H7 (cell line): ENCODE data around the gene TRPM7. TPM values are rescaled to one million over a fixed set of nuclear protein-coding genes. Genes with fewer than 3 reads are reported as not detected.

Experiments used
- DNase-seq: peaks from one replicate; pipeline ENCODE4 v3.0.0; 2012
- H3K27me3 ChIP-seq: 2 replicates; pipeline ENCODE4 v1.6.0; 2011; ENCODE audit warnings: mild to moderate bottlenecking, low read length; ENCODE audit not compliant: control insufficient read depth, insufficient read depth
- H3K36me3 ChIP-seq: replicated peaks from 2 replicates; pipeline ENCODE4 v1.5.1; 2011; ENCODE audit warnings: low read length; ENCODE audit not compliant: control insufficient read depth, insufficient read depth
- H3K4me3 ChIP-seq: 2 replicates; pipeline ENCODE4 v1.5.1; 2011; ENCODE audit warnings: low read depth, mild to moderate bottlenecking, control low read depth, low read length, moderate library complexity; ENCODE audit not compliant: insufficient read depth
- total RNA-seq: library from RNA; depleted of rRNA; stranded (reverse); fragments of >200 nt; shearing (Covaris generic); gene quantifications from 2 replicates; pipeline ENCODE4 v1.2.3, GENCODE V29; 2014

TRPM7 gene
- total RNA-seq, 1 experiment from 2014 or later = 16.5 TPM

- peak overlapping the region; percentile 85 for H3K4me3 ChIP-seq
- no peaks in the 10 kb centered on the region for H3K36me3 ChIP-seq
- no peaks in the 10 kb centered on the region for H3K27me3 ChIP-seq
- DNase-seq = peak; percentile 74
These were observed 575 bp downstream of the TRPM7 start for GRCh38 chr15:50685976-50686468.

GRCh38 chr15:50685191-50685975 is 1.2 kb downstream of the TRPM7 start:
- H3K4me3 ChIP-seq = peak overlapping the region; percentile 85
- H3K27me3 ChIP-seq = no peaks in the 10 kb centered on the region
- no peaks in the 10 kb centered on the region for H3K36me3 ChIP-seq
- DNase-seq = peak; percentile 42

GRCh38 chr15:50681467-50681866 is 5.1 kb downstream of the TRPM7 start:
- H3K27me3 ChIP-seq = no peaks in the 10 kb centered on the region
- DNase-seq = no peak
- H3K4me3 ChIP-seq = no peak overlapping the region
- H3K36me3 ChIP-seq = no peaks in the 10 kb centered on the region

GRCh38 chr15:50676799-50677483 is 9.7 kb downstream of the TRPM7 start:
- H3K27me3 ChIP-seq = no peaks in the 10 kb centered on the region
- DNase-seq = no peak
- H3K36me3 ChIP-seq = no peaks in the 10 kb centered on the region; the same call in 1 of the 2 replicates
- no peak overlapping the region for H3K4me3 ChIP-seq

GRCh38 chr15:50675535-50676144 is 11.0 kb downstream of the TRPM7 start:
- DNase-seq = no peak

GRCh38 chr15:50670115-50670514 is 16.5 kb downstream of the TRPM7 start:
- H3K27me3 ChIP-seq = no peaks in the 10 kb centered on the region
- DNase-seq = no peak
- H3K4me3 ChIP-seq = no peak overlapping the region
- no peaks in the 10 kb centered on the region; the same call in 1 of the 2 replicates for H3K36me3 ChIP-seq

More at GRCh38 chr15:50675535-50676144, 11.0 kb downstream of the TRPM7 start:
- no peaks in the 10 kb centered on the region; the same call in 1 of the 2 replicates for H3K36me3 ChIP-seq
- no peaks in the 10 kb centered on the region for H3K27me3 ChIP-seq
- no peak overlapping the region for H3K4me3 ChIP-seq

GRCh38 chr15:50669611-50670010 is 17.0 kb downstream of the TRPM7 start:
- Histone ChIP-seq H3K36me3 (no peaks in the 10 kb centered on the region), H3K4me3 (no peak overlapping the region), H3K27me3 (no peaks in the 10 kb centered on the region)
- DNase-seq = no peak

- Histone ChIP-seq H3K27me3 (no peaks in the 10 kb centered on the region), H3K36me3 (peaks cover 1% of the 10 kb centered on the region), H3K4me3 (no peak overlapping the region)
- DNase-seq = no peak
These were observed 20.7 kb downstream of the TRPM7 start for GRCh38 chr15:50665938-50666337.

GRCh38 chr15:50655555-50655954 is 31.0 kb downstream of the TRPM7 start:
- DNase-seq = no peak
- H3K36me3 ChIP-seq = peaks cover 1% of the 10 kb centered on the region
- H3K27me3 ChIP-seq = no peaks in the 10 kb centered on the region
- H3K4me3 ChIP-seq = no peak overlapping the region

- H3K36me3 ChIP-seq = peaks cover 4% of the 10 kb centered on the region
- no peaks in the 10 kb centered on the region for H3K27me3 ChIP-seq
- no peak overlapping the region for H3K4me3 ChIP-seq
- no peak for DNase-seq
These were observed 33.3 kb downstream of the TRPM7 start for GRCh38 chr15:50653156-50653743.

- H3K36me3 ChIP-seq = peaks cover 4% of the 10 kb centered on the region
- H3K27me3 ChIP-seq = no peaks in the 10 kb centered on the region
- no peak for DNase-seq
- no peak overlapping the region for H3K4me3 ChIP-seq
These were observed 33.9 kb downstream of the TRPM7 start for GRCh38 chr15:50652671-50653070.

GRCh38 chr15:50641318-50641717 is 45.3 kb downstream of the TRPM7 start:
- no peak overlapping the region for H3K4me3 ChIP-seq
- no peaks in the 10 kb centered on the region for H3K27me3 ChIP-seq
- H3K36me3 ChIP-seq = peaks cover 7% of the 10 kb centered on the region
- no peak for DNase-seq

- H3K27me3 ChIP-seq = no peaks in the 10 kb centered on the region
- H3K36me3 ChIP-seq = peaks cover 4% of the 10 kb centered on the region
- H3K4me3 ChIP-seq = no peak overlapping the region
- DNase-seq = no peak
These were observed 50.5 kb downstream of the TRPM7 start for GRCh38 chr15:50636146-50636545.

- no peaks in the 10 kb centered on the region for H3K27me3 ChIP-seq
- DNase-seq = no peak
- peaks cover 14% of the 10 kb centered on the region for H3K36me3 ChIP-seq
- no peak overlapping the region for H3K4me3 ChIP-seq
These were observed 52.9 kb downstream of the TRPM7 start for GRCh38 chr15:50633653-50634052.
